Transverse colon (tissue), 4 donors: ENCODE results near the gene SIGLEC1.

Experiments
- CTCF ChIP-seq, 5 experiments: fragments of 200-600 bp in 3 of 5; fragments of 450-650 bp in 2 of 5; sonication (generic) in 3 of 5; IDR thresholded peaks; 1 replicate in 2 of 5; 2 replicates in 3 of 5; pipeline ENCODE4 v1.5.1; 2016 to 2017; ENCODE audit warnings: antibody characterized with exemption in 5 of 5, inconsistent platforms in 3 of 5, mild to moderate bottlenecking in 2 of 5, moderate library complexity in 1 of 5
- EP300 ChIP-seq: sonication (generic); formaldehyde crosslinking; IDR thresholded peaks from one replicate; pipeline ENCODE4 v1.6.1; 2017; ENCODE audit warnings: antibody characterized with exemption, low read depth
- POLR2A ChIP-seq: fragments of 450-650 bp; IDR thresholded peaks from one replicate; pipeline ENCODE4 v1.6.1; 2016; ENCODE audit warnings: antibody characterized with exemption, mild to moderate bottlenecking, moderate library complexity
- POLR2AphosphoS5 ChIP-seq, 3 donors: sonication (generic); formaldehyde crosslinking; IDR thresholded peaks; one replicate each; pipeline ENCODE4 v1.6.1; 2016; ENCODE audit warnings: antibody characterized with exemption in 3 of 3

GRCh38 chr20:3728876-3729275 lies 16.5 kb upstream of the SIGLEC1 start:
- TF ChIP-seq EP300 (no peak), POLR2A (no peak), POLR2AphosphoS5 (IDR thresholded peaks at IDR 0.05) (no peak), CTCF (IDR thresholded peaks at IDR 0.05) (no peak)
